Loucy (cell line): Measurements from ENCODE around the gene ANKRD6.

ENCODE experiments used
- H2AFZ ChIP-seq: fragments of 200-600 bp; sonication (generic); 2 replicates; pipeline ENCODE4 v1.6.0; 2016; ENCODE audit warnings: antibody characterized with exemption, mild to moderate bottlenecking, low read length, moderate library complexity
- H3F3A ChIP-seq: fragments of 200-600 bp; 2 replicates; pipeline ENCODE4 v1.6.0; 2016; ENCODE audit warnings: antibody characterized with exemption, low read depth, mild to moderate bottlenecking
- H3K27me3 ChIP-seq: fragments of 200-600 bp; sonication (generic); 2 replicates; pipeline ENCODE4 v1.6.1; 2014; ENCODE audit warnings: low read length, mild to moderate bottlenecking; ENCODE audit not compliant: insufficient read depth, poor library complexity, severe bottlenecking
- H3K36me3 ChIP-seq: fragments of 200-600 bp; sonication (generic); 2 replicates; pipeline ENCODE4 v1.6.1; 2016; ENCODE audit warnings: low read length; ENCODE audit not compliant: insufficient read depth
- H3K4me1 ChIP-seq: fragments of 200-600 bp; sonication (generic); 2 replicates; pipeline ENCODE4 v1.5.1; 2014; ENCODE audit warnings: low read length, mild to moderate bottlenecking; ENCODE audit not compliant: insufficient read depth, poor library complexity, severe bottlenecking
- H3K4me2 ChIP-seq: fragments of 200-600 bp; sonication (generic); 2 replicates; pipeline ENCODE4 v1.6.0; 2014; ENCODE audit warnings: antibody characterized with exemption, low read length, low read depth, mild to moderate bottlenecking; ENCODE audit not compliant: poor library complexity, severe bottlenecking
- H3K4me3 ChIP-seq: fragments of 200-600 bp; sonication (generic); 2 replicates; pipeline ENCODE4 v1.5.1; 2014; ENCODE audit warnings: low read length, mild to moderate bottlenecking, mixed read lengths; ENCODE audit not compliant: poor library complexity, severe bottlenecking
- H3K79me2 ChIP-seq: fragments of 200-600 bp; sonication (generic); 2 replicates; pipeline ENCODE4 v1.6.1; 2014; ENCODE audit warnings: low read length; ENCODE audit not compliant: insufficient read depth
- H3K9ac ChIP-seq: fragments of 200-600 bp; sonication (generic); 2 replicates; pipeline ENCODE4 v1.6.0; 2014; ENCODE audit warnings: mild to moderate bottlenecking, low read depth, low read length, moderate library complexity; ENCODE audit not compliant: poor library complexity, severe bottlenecking
- H3K9me2 ChIP-seq: fragments of 200-600 bp; sonication (generic); replicated peaks from 2 replicates; pipeline ENCODE4 v1.6.1; 2016; ENCODE audit warnings: low read depth, low read length, mixed read lengths
- H3K9me3 ChIP-seq: fragments of 200-600 bp; sonication (generic); 2 replicates; pipeline ENCODE4 v1.6.1; 2014; ENCODE audit warnings: mild to moderate bottlenecking, antibody characterized with exemption, low read length, low read depth; ENCODE audit not compliant: insufficient read depth
- H4K20me1 ChIP-seq: fragments of 200-600 bp; sonication (generic); 2 replicates; pipeline ENCODE4 v1.6.0; 2014; ENCODE audit warnings: antibody characterized with exemption, low read length, mild to moderate bottlenecking; ENCODE audit not compliant: insufficient read depth, poor library complexity, severe bottlenecking
- EZH2phosphoT487 ChIP-seq: fragments of 200-600 bp; IDR thresholded peaks from 2 replicates; pipeline ENCODE4 v1.6.1; 2018; ENCODE audit warnings: antibody characterized with exemption, mild to moderate bottlenecking, moderate library complexity, borderline replicate concordance
- TF ChIP-seq, protein P1 (sequence below): fragments of 200-600 bp; sonication (generic); conservative IDR thresholded peaks from 2 replicates; pipeline ENCODE4 v1.5.1; 2014; ENCODE audit warnings: mild to moderate bottlenecking, antibody characterized with exemption, low read length

ANKRD6 gene

DNA sequence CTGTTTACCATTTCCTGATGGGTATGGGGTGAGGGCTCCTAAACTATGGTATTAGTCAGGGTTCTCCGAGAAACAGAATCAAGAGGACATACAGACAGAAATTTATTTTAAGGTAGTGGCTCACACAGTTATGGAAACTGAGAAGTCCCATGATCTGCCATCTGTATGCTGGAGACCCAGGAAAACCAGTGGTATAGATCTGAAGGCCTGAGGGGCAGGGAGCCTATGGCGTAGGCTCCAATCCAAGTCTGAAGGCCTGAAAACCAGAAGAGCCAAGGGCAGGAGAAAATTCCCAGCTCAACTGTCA is 93.6 kb downstream of the ANKRD6 start:
- H4K20me1 ChIP-seq: no peaks in the 10 kb centered on the region

DNA sequence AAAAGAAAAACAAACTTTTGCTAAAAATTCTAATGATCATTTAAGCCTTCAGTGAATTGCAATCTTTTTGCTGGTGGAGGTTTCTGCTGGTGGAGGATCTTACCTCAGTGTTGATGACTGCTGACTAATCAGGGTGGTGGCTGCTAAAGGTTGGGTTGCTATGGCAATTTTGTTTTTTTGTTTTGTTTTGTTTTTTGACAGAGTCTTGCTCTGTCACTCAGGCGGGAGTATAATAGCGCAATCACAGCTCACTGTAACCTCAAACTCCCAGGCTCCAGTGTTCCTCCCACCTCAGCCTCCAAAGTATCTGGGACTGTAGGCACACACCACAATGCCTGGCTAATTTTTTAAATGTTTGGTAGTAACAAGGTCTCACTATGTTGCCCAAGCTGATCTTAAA is 94.7 kb downstream of the ANKRD6 start:
- TF ChIP-seq, protein P1, sequence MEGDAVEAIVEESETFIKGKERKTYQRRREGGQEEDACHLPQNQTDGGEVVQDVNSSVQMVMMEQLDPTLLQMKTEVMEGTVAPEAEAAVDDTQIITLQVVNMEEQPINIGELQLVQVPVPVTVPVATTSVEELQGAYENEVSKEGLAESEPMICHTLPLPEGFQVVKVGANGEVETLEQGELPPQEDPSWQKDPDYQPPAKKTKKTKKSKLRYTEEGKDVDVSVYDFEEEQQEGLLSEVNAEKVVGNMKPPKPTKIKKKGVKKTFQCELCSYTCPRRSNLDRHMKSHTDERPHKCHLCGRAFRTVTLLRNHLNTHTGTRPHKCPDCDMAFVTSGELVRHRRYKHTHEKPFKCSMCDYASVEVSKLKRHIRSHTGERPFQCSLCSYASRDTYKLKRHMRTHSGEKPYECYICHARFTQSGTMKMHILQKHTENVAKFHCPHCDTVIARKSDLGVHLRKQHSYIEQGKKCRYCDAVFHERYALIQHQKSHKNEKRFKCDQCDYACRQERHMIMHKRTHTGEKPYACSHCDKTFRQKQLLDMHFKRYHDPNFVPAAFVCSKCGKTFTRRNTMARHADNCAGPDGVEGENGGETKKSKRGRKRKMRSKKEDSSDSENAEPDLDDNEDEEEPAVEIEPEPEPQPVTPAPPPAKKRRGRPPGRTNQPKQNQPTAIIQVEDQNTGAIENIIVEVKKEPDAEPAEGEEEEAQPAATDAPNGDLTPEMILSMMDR: no peak
- no peak for TF ChIP-seq EZH2phosphoT487
- H3K27me3 ChIP-seq: no peaks in the 10 kb centered on the region
- H3K9me2 ChIP-seq: no peaks in the 10 kb centered on the region
- H2AFZ ChIP-seq: no peak overlapping the region
- no peaks in the 10 kb centered on the region for H3K9me3 ChIP-seq
- no peak overlapping the region for H3K4me3 ChIP-seq
- no peaks in the 10 kb centered on the region for H3K36me3 ChIP-seq
- no peaks in the 10 kb centered on the region for H3K79me2 ChIP-seq
- no peak overlapping the region for H3K4me2 ChIP-seq
- no peak overlapping the region for H3K9ac ChIP-seq
- H3K4me1 ChIP-seq: no peaks in the 10 kb centered on the region
- H4K20me1 ChIP-seq: no peaks in the 10 kb centered on the region
- H3F3A ChIP-seq: no peaks in the 10 kb centered on the region

More for the DNA sequence above, 93.6 kb downstream of the ANKRD6 start:
- no peak overlapping the region for H2AFZ ChIP-seq
- no peaks in the 10 kb centered on the region for H3K27me3 ChIP-seq
- TF ChIP-seq EZH2phosphoT487: no peak
- H3F3A ChIP-seq: no peaks in the 10 kb centered on the region
- no peaks in the 10 kb centered on the region for H3K36me3 ChIP-seq
- H3K4me3 ChIP-seq: no peak overlapping the region
- H3K9me2 ChIP-seq: no peaks in the 10 kb centered on the region
- no peaks in the 10 kb centered on the region for H3K79me2 ChIP-seq
- no peak overlapping the region for H3K4me2 ChIP-seq
- H3K9me3 ChIP-seq: no peaks in the 10 kb centered on the region
- no peak overlapping the region for H3K9ac ChIP-seq
- H3K4me1 ChIP-seq: no peaks in the 10 kb centered on the region

DNA sequence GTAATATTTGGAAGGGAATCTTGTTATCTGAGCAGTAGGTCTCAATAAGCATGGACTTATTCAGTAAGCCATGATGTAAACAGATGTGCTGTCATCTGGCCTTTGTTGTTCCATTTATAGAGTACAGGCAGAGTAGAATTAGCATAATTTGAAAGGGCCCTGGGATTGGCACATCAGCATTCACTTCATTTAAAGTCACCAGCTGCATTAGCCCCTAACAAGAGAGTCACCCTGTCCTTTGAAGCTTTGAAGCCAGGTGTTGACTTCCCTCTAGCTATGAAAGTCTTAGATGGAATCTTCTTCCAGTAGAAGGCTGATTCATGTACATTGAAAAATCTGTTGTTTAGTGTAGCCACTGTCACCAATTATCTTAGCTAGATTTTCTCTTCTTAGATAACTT is 95.9 kb downstream of the ANKRD6 start:
- Histone ChIP-seq H3K27me3 (no peaks in the 10 kb centered on the region), H4K20me1 (no peaks in the 10 kb centered on the region), H3K4me1 (no peaks in the 10 kb centered on the region), H2AFZ (no peak overlapping the region), H3K4me2 (no peak overlapping the region), H3K9me2 (no peaks in the 10 kb centered on the region), H3K36me3 (no peaks in the 10 kb centered on the region), H3K79me2 (no peaks in the 10 kb centered on the region), H3K9me3 (no peaks in the 10 kb centered on the region), H3K9ac (no peak overlapping the region), H3K4me3 (no peak overlapping the region), H3F3A (no peaks in the 10 kb centered on the region)
- TF ChIP-seq, protein P1: no peak
- no peak for TF ChIP-seq EZH2phosphoT487

DNA sequence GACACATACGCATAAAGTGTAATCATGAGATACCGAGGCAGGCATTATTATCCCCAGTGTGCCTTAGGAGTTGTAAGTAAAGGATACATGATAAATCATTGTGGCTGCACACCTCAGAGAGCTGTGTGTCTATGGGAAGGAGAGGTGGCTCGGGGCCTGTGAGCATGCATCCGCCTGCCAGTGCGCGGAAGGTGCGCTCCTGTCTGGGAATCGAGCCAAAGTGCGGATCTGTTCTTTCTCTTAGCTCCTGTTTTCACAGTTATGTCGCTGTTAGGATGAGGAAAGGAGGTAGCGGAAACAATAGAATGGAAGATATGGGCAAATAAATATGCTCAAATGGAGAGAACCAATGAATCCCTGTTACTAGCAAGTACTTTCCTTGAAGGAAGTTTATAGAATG is 98.0 kb downstream of the ANKRD6 start:
- no peak overlapping the region for H3K4me2 ChIP-seq
- H3K79me2 ChIP-seq: no peaks in the 10 kb centered on the region
- no peaks in the 10 kb centered on the region for H3K4me1 ChIP-seq
- no peak overlapping the region for H3K4me3 ChIP-seq
- no peaks in the 10 kb centered on the region for H3K9me3 ChIP-seq
- no peaks in the 10 kb centered on the region for H3K36me3 ChIP-seq
- no peaks in the 10 kb centered on the region for H3K9me2 ChIP-seq
- H2AFZ ChIP-seq: no peak overlapping the region
- no peaks in the 10 kb centered on the region for H4K20me1 ChIP-seq
- H3F3A ChIP-seq: no peaks in the 10 kb centered on the region
- TF ChIP-seq EZH2phosphoT487: no peak
- TF ChIP-seq, protein P1: no peak
- no peaks in the 10 kb centered on the region for H3K27me3 ChIP-seq
- H3K9ac ChIP-seq: no peak overlapping the region
